Transverse colon (tissue), 4 donors: ENCODE measurements around the gene LAMA2.

Experiments used
- POLR2A ChIP-seq: fragments of 450-650 bp; IDR thresholded peaks from one replicate; pipeline ENCODE4 v1.6.1; 2016; ENCODE audit warnings: antibody characterized with exemption, mild to moderate bottlenecking, moderate library complexity
- POLR2AphosphoS5 ChIP-seq, 3 donors: sonication (generic); formaldehyde crosslinking; IDR thresholded peaks; one replicate each; pipeline ENCODE4 v1.6.1; 2016; ENCODE audit warnings: antibody characterized with exemption in 3 of 3
- TF ChIP-seq, protein P1 (sequence below), 5 experiments: fragments of 200-600 bp in 3 of 5; fragments of 450-650 bp in 2 of 5; sonication (generic) in 3 of 5; IDR thresholded peaks; 1 replicate in 2 of 5; 2 replicates in 3 of 5; pipeline ENCODE4 v1.5.1; 2016 to 2017; ENCODE audit warnings: antibody characterized with exemption in 5 of 5, inconsistent platforms in 3 of 5, mild to moderate bottlenecking in 2 of 5, moderate library complexity in 1 of 5

DNA sequence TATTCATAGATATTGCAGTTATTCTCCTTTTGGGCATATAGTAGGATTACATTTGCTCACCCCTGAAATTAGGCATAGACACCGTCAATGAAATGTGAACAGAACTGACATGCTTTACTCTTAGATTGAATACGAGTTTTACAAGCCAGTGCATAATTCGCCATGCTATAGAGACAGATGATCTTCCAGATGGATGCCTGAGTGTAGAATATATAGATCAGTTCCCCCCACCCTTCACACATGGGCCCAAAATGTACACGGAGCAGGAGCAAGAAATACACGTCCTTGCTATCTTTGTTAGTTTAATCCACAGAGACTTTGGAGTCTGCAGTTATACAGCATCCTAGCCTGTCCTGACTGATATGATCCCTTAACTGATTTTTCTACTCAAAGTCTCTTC, 47.4 kb downstream of the LAMA2 start:
- TF ChIP-seq POLR2A (no peak), POLR2AphosphoS5 (IDR thresholded peaks at IDR 0.05) (no peak)
- TF ChIP-seq, protein P1, sequence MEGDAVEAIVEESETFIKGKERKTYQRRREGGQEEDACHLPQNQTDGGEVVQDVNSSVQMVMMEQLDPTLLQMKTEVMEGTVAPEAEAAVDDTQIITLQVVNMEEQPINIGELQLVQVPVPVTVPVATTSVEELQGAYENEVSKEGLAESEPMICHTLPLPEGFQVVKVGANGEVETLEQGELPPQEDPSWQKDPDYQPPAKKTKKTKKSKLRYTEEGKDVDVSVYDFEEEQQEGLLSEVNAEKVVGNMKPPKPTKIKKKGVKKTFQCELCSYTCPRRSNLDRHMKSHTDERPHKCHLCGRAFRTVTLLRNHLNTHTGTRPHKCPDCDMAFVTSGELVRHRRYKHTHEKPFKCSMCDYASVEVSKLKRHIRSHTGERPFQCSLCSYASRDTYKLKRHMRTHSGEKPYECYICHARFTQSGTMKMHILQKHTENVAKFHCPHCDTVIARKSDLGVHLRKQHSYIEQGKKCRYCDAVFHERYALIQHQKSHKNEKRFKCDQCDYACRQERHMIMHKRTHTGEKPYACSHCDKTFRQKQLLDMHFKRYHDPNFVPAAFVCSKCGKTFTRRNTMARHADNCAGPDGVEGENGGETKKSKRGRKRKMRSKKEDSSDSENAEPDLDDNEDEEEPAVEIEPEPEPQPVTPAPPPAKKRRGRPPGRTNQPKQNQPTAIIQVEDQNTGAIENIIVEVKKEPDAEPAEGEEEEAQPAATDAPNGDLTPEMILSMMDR (IDR thresholded peaks at IDR 0.05) = no peak
